GM12864 (cell line): Measurements from ENCODE around the gene HS1BP3.

Source experiments
- DNase-seq: peaks from one replicate; pipeline ENCODE4 v3.0.0-alpha.2; 2011; ENCODE audit warnings: low read depth
- H3K4me3 ChIP-seq: 2 replicates; pipeline ENCODE4 v1.5.1; 2011; ENCODE audit warnings: mild to moderate bottlenecking, low read depth, low read length, control low read depth
- CTCF ChIP-seq: IDR thresholded peaks from 2 replicates; pipeline ENCODE4 v1.5.1; 2011; ENCODE audit warnings: low read depth, mild to moderate bottlenecking, moderate library complexity, low read length, control low read depth, inconsistent platforms; ENCODE audit errors: missing control alignments

The HS1BP3 gene

GRCh38 chr2:20611077-20611843, 39.6 kb downstream of the HS1BP3 start:
- no peak for DNase-seq
- TF ChIP-seq CTCF: no peak

GRCh38 chr2:20609995-20610357, 40.9 kb downstream of the HS1BP3 start:
- no peak for TF ChIP-seq CTCF
- H3K4me3 ChIP-seq: no peak overlapping the region
- DNase-seq: no peak

More at GRCh38 chr2:20611077-20611843, 39.6 kb downstream of the HS1BP3 start:
- no peak overlapping the region for H3K4me3 ChIP-seq

GRCh38 chr2:20609349-20609994, 41.4 kb downstream of the HS1BP3 start:
- DNase-seq: no peak
- no peak overlapping the region for H3K4me3 ChIP-seq
- TF ChIP-seq CTCF: no peak

- DNase-seq: no peak
- H3K4me3 ChIP-seq: no peak overlapping the region
- TF ChIP-seq CTCF: no peak
Measured at GRCh38 chr2:20608666-20609348, 42.1 kb downstream of the HS1BP3 start.

- no peak for DNase-seq
- TF ChIP-seq CTCF: no peak
- H3K4me3 ChIP-seq: no peak overlapping the region
Measured at GRCh38 chr2:20607446-20607845, 43.5 kb downstream of the HS1BP3 start.

GRCh38 chr2:20606198-20606597, 44.7 kb downstream of the HS1BP3 start:
- no peak overlapping the region for H3K4me3 ChIP-seq
- no peak for TF ChIP-seq CTCF
- DNase-seq: no peak

- TF ChIP-seq CTCF: no peak
- DNase-seq: no peak
Measured at GRCh38 chr2:20604951-20605381, 45.9 kb downstream of the HS1BP3 start.

More at GRCh38 chr2:20604951-20605381, 45.9 kb downstream of the HS1BP3 start:
- no peak overlapping the region for H3K4me3 ChIP-seq
